Endothelial cell (in vitro differentiated cells): ENCODE data around the gene UNC119B. TPM values are rescaled to one million over a fixed set of nuclear protein-coding genes. Genes with fewer than 3 reads are reported as not detected.

ENCODE experiments used
- DNase-seq: peaks from one replicate; pipeline ENCODE4 v3.0.0; 2021; ENCODE audit warnings: low spot score
- H3K27ac Mint-ChIP-seq: one replicate; pipeline ENCODE4 v1.8.0; 2021; ENCODE audit warnings: mixed read lengths, inconsistent platforms; ENCODE audit not compliant: unreplicated experiment
- H3K27me3 Mint-ChIP-seq: one replicate; pipeline ENCODE4 v1.8.0; 2021; ENCODE audit warnings: mild to moderate bottlenecking, moderate library complexity, mixed read lengths, inconsistent platforms; ENCODE audit not compliant: unreplicated experiment
- H3K36me3 Mint-ChIP-seq: one replicate; pipeline ENCODE4 v1.8.0; 2021; ENCODE audit warnings: mild to moderate bottlenecking, low read depth, mixed read lengths, inconsistent platforms; ENCODE audit not compliant: unreplicated experiment
- H3K4me1 Mint-ChIP-seq: one replicate; pipeline ENCODE4 v1.8.0; 2021; ENCODE audit warnings: mild to moderate bottlenecking, mixed read lengths, inconsistent platforms; ENCODE audit not compliant: unreplicated experiment
- H3K4me3 Mint-ChIP-seq: one replicate; pipeline ENCODE4 v1.8.0; 2021; ENCODE audit warnings: mild to moderate bottlenecking, mixed read lengths, inconsistent platforms; ENCODE audit not compliant: unreplicated experiment
- H3K9me3 Mint-ChIP-seq: one replicate; pipeline ENCODE4 v1.8.0; 2021; ENCODE audit warnings: mixed read lengths, inconsistent platforms; ENCODE audit not compliant: unreplicated experiment
- total RNA-seq: library from RNA; stranded (reverse); fragmentation: NEBNext Ultra II Directional; extraction: Animal tissue kit (Norgen Biotek cat#: 25700); gene quantifications from one replicate; pipeline ENCODE4 v1.2.1, GENCODE V29; 2021; ENCODE audit not compliant: unreplicated experiment
- TF ChIP-seq, protein P1 (sequence below): fragments of 200-600 bp; sonication (generic); IDR thresholded peaks from one replicate; pipeline ENCODE4 v1.5.0; 2021; ENCODE audit warnings: antibody characterized with exemption; ENCODE audit not compliant: unreplicated experiment

The UNC119B gene
- total RNA-seq, 1 donor from 2014 or later: 35.0 TPM

GRCh38 chr12:120733574-120733973 lies 23.3 kb downstream of the UNC119B start:
- Mint-ChIP-seq H3K36me3 (peaks cover 18% of the 10 kb centered on the region), H3K4me3 (no peak overlapping the region), H3K4me1 (no peaks in the 10 kb centered on the region), H3K9me3 (no peaks in the 10 kb centered on the region), H3K27me3 (peaks cover 2% of the 10 kb centered on the region), H3K27ac (no peak overlapping the region)
- TF ChIP-seq, protein P1, sequence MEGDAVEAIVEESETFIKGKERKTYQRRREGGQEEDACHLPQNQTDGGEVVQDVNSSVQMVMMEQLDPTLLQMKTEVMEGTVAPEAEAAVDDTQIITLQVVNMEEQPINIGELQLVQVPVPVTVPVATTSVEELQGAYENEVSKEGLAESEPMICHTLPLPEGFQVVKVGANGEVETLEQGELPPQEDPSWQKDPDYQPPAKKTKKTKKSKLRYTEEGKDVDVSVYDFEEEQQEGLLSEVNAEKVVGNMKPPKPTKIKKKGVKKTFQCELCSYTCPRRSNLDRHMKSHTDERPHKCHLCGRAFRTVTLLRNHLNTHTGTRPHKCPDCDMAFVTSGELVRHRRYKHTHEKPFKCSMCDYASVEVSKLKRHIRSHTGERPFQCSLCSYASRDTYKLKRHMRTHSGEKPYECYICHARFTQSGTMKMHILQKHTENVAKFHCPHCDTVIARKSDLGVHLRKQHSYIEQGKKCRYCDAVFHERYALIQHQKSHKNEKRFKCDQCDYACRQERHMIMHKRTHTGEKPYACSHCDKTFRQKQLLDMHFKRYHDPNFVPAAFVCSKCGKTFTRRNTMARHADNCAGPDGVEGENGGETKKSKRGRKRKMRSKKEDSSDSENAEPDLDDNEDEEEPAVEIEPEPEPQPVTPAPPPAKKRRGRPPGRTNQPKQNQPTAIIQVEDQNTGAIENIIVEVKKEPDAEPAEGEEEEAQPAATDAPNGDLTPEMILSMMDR: no peak
- no peak for DNase-seq

- Mint-ChIP-seq H3K27ac (no peak overlapping the region), H3K27me3 (peaks cover 2% of the 10 kb centered on the region), H3K4me1 (no peaks in the 10 kb centered on the region), H3K4me3 (no peak overlapping the region), H3K9me3 (no peaks in the 10 kb centered on the region), H3K36me3 (peaks cover 18% of the 10 kb centered on the region)
- DNase-seq: no peak
- TF ChIP-seq, protein P1: no peak
Observed at GRCh38 chr12:120734210-120734609, 24.0 kb downstream of the UNC119B start.

- DNase-seq: no peak
- H3K27ac Mint-ChIP-seq: no peak overlapping the region
- H3K9me3 Mint-ChIP-seq: no peaks in the 10 kb centered on the region
- TF ChIP-seq, protein P1: no peak
- peaks cover 11% of the 10 kb centered on the region for H3K36me3 Mint-ChIP-seq
- peaks cover 2% of the 10 kb centered on the region for H3K27me3 Mint-ChIP-seq
- no peaks in the 10 kb centered on the region for H3K4me1 Mint-ChIP-seq
- no peak overlapping the region for H3K4me3 Mint-ChIP-seq
Observed at GRCh38 chr12:120735181-120735580, 24.9 kb downstream of the UNC119B start.

DNA sequence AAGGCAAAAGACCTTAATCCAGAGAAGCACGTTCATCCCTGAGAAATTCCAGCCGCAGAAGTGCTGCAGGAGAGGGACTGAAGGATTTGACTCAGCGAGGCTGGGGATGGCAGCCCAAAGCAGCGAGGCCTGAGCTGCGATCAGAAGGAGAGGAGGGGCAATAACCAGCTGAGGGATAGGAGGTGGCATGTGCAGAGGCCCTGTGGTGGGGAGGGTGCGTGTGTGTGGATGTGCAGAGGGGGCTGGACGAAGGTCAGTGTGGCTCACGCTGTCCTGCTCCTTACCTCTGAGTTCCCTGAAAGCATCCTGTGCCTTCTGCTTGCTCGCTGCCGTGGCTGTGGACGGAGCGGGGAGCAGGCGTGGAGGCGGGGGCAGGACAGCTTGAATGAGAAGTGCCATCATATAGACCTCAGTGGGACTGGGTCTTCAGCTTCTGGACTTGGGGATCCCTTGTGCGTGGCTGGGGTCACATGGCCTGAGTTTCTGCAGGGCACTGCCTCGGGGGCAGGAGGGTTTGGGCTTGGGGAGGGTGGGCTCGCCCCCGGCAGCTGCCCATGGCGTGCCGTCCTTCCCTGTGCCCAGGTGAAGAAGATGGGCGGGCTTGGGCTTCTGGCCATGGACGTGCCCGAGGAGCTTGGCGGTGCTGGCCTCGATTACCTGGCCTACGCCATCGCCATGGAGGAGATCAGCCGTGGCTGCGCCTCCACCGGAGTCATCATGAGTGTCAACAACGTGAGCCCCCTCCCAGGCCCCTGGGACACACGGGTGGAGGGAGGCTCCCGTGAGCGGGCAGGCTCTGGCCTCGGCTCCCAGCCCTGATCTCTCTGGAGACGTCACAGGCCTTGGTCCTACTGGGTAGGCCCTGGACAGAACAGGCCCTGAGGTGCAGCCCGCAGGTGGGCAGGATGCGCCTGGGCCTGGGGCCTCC lies 26.4 kb downstream of the UNC119B start:
- H3K9me3 Mint-ChIP-seq: no peaks in the 10 kb centered on the region
- TF ChIP-seq, protein P1: no peak
- no peaks in the 10 kb centered on the region for H3K4me1 Mint-ChIP-seq
- peaks cover 6% of the 10 kb centered on the region for H3K36me3 Mint-ChIP-seq
- DNase-seq: no peak
- H3K4me3 Mint-ChIP-seq: no peak overlapping the region
- no peak overlapping the region for H3K27ac Mint-ChIP-seq
- H3K27me3 Mint-ChIP-seq: peaks cover 3% of the 10 kb centered on the region
